Colonic mucosa (tissue), 4 donors: ENCODE data around the gene KATNAL1. TPM values are rescaled to one million over a fixed set of nuclear protein-coding genes. Genes with fewer than 3 reads are reported as not detected.

Experiments
- DNase-seq: peaks from one replicate; pipeline ENCODE4 v3.0.0-alpha.2; 2020
- H3K27ac ChIP-seq: fragments of 200-600 bp; one replicate; pipeline ENCODE4 v1.8.0; 2021
- H3K27me3 ChIP-seq: fragments of 200-600 bp; one replicate; pipeline ENCODE4 v1.8.0; 2021
- H3K36me3 ChIP-seq: fragments of 200-600 bp; one replicate; pipeline ENCODE4 v1.8.0; 2021
- H3K4me1 ChIP-seq: fragments of 200-600 bp; one replicate; pipeline ENCODE4 v1.8.0; 2021; ENCODE audit warnings: mild to moderate bottlenecking
- H3K4me3 ChIP-seq: fragments of 200-600 bp; one replicate; pipeline ENCODE4 v1.8.0; 2021
- H3K9ac ChIP-seq, 2 donors: one replicate each; pipeline ENCODE4 v1.7.0; 2013; ENCODE audit warnings: control low read depth in 2 of 2, low read depth in 2 of 2, low read length in 2 of 2
- H3K9me3 ChIP-seq: fragments of 200-600 bp; one replicate; pipeline ENCODE4 v1.8.0; 2021
- intact Hi-C: fragments of 100-400 bp; cut with DNase I; formaldehyde crosslinking; loops from one replicate; pipeline ENCODE4 v1.14.1; 2022
- total RNA-seq, 2 donors: library from RNA; stranded (reverse); fragmentation: NEBNext Ultra II Directional in 1 of 2; extraction: Animal tissue kit (Norgen Biotek cat#: 25700) in 1 of 2; gene quantifications; one replicate each; pipeline ENCODE4 v1.2.1, GENCODE V29; 2021
- TF ChIP-seq, protein P1 (sequence below): fragments of 200-600 bp; IDR thresholded peaks from one replicate; pipeline ENCODE4 v1.8.0; 2022; ENCODE audit warnings: antibody characterized with exemption, mild to moderate bottlenecking
- donor health status: healthy.
- donor health status: DM: no; HTN: no; CAD: no.
- donor health status: DM: no; HTN: no; CAD: no.

The KATNAL1 gene
- total RNA-seq, 2 donors from 2014 or later, result 5.9 to 9.3 TPM

DNA sequence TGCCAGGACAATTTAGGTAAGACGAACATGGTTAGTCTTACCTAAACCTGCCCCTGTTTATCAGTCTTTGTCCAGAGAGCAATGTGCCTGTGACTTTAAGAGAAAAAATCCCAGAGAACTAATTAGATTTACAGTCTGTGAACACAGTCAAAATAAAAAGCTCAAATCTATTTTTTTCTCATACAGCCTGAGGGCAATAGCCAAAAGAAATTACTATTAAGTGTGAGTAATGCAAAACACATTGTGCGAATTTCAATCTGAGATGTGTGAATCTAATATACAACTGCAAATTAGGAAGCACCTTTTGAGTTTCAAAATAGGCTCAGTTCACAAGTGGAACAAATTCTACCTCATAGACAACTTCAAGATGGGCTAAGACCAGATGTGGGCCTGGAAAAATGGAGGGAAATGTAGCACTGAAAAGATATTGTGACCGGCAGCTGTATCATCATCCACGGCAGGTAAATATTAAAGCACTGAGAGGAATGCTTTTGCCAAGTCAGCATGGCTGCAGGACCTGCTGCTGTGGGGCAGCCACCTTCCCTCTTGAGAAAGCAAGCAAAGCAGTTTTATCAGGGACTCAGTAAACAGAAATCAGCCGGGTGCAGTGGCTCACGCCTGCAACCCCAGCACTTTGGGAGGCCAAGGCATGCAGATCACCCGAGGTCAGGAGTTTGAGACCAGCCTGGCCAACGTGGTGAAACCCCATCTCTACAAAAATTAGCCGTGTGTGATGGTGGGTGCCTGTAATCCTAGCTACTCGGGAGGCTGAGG, 114.8 kb downstream of the KATNAL1 start:
- intact Hi-C loops, result no loop called here
- H3K36me3 ChIP-seq, result no peaks in the 10 kb centered on the region
- no peaks in the 10 kb centered on the region for H3K9me3 ChIP-seq
- H3K27ac ChIP-seq, result no peak overlapping the region
- TF ChIP-seq, protein P1, sequence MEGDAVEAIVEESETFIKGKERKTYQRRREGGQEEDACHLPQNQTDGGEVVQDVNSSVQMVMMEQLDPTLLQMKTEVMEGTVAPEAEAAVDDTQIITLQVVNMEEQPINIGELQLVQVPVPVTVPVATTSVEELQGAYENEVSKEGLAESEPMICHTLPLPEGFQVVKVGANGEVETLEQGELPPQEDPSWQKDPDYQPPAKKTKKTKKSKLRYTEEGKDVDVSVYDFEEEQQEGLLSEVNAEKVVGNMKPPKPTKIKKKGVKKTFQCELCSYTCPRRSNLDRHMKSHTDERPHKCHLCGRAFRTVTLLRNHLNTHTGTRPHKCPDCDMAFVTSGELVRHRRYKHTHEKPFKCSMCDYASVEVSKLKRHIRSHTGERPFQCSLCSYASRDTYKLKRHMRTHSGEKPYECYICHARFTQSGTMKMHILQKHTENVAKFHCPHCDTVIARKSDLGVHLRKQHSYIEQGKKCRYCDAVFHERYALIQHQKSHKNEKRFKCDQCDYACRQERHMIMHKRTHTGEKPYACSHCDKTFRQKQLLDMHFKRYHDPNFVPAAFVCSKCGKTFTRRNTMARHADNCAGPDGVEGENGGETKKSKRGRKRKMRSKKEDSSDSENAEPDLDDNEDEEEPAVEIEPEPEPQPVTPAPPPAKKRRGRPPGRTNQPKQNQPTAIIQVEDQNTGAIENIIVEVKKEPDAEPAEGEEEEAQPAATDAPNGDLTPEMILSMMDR, result no peak
- no peaks in the 10 kb centered on the region for H3K4me1 ChIP-seq
- no peaks in the 10 kb centered on the region for H3K27me3 ChIP-seq
- no peak overlapping the region for H3K9ac ChIP-seq
- no peak overlapping the region for H3K4me3 ChIP-seq
- DNase-seq, result no peak

DNA sequence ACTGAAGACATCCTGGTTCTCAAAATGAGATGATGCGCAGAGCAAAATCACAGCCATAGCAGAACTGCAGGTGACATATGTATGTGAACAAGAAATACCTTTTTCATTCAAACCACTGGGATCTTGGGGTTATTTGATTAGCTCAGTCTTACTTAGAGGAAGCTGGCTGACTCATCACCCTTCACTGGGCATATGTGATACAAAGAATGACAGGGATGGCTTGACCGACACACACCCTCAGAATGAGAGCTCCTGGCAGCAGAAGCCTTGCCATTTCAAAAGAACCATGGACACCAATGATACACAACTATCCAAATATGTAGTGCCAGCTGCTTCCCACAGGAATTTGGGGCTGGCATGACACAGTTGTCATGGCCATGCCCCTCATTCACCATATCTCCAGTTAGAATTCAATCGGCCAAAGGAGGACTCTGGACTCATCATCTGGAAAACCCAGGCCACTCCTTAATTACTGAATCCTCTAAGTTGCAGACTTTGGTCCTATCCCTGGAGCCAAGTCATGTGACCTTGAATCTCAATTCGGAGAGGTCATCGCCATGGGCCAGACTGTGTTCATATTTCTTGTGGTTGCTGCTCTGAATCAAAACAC, 115.8 kb downstream of the KATNAL1 start:
- intact Hi-C loops, result no loop called here

DNA sequence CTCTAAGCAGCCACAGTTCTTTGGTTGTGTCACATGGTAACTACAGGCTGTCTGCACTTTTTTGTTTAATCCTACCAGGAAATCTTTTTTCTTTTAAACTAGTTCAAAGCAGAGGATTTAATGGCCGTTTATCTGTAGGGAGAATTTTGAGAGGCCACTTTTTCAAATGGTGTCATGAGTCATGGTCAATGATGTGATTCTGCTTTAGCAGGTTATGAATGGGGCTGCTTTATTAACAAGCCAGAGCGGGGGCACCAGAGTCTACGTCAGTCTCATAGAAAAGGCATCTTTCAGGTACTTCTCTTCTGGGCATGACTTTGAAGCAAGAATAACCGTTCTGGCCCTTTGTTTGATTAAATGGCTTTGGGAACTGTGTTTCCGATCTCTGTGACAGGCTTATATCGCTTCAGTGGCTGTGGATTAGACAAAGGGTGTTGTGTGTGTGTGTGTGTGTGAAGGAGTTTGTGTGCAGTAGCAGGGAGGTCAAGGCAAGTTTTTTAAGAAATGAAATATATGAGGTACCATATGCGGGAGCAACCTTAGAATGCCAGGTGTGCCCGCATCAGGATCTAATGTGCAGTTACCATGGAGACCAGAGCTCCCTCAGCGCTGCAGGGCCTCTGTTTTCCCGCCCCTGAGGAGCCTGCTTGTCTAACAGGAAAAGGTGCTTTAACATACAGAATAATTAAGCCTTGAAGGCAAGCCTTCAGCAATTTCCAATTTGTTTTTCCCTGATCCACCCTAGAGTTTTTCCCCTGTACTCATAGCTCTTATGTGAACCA, 120.5 kb downstream of the KATNAL1 start:
- DNase-seq, result no peak
- H3K36me3 ChIP-seq, result no peaks in the 10 kb centered on the region
- H3K27ac ChIP-seq, result no peak overlapping the region
- intact Hi-C loops, result no loop called here
- H3K27me3 ChIP-seq, result no peaks in the 10 kb centered on the region
- H3K4me3 ChIP-seq, result no peak overlapping the region
- H3K9ac ChIP-seq, result no peak overlapping the region
- no peaks in the 10 kb centered on the region for H3K4me1 ChIP-seq
- TF ChIP-seq, protein P1, result no peak
- H3K9me3 ChIP-seq, result no peaks in the 10 kb centered on the region

More for the DNA sequence above, 115.8 kb downstream of the KATNAL1 start:
- Histone ChIP-seq H3K4me1 (no peaks in the 10 kb centered on the region), H3K4me3 (no peak overlapping the region), H3K9ac (no peak overlapping the region), H3K9me3 (no peaks in the 10 kb centered on the region), H3K27ac (no peak overlapping the region), H3K27me3 (no peaks in the 10 kb centered on the region), H3K36me3 (no peaks in the 10 kb centered on the region)
- no peak for DNase-seq
- TF ChIP-seq, protein P1, result no peak

DNA sequence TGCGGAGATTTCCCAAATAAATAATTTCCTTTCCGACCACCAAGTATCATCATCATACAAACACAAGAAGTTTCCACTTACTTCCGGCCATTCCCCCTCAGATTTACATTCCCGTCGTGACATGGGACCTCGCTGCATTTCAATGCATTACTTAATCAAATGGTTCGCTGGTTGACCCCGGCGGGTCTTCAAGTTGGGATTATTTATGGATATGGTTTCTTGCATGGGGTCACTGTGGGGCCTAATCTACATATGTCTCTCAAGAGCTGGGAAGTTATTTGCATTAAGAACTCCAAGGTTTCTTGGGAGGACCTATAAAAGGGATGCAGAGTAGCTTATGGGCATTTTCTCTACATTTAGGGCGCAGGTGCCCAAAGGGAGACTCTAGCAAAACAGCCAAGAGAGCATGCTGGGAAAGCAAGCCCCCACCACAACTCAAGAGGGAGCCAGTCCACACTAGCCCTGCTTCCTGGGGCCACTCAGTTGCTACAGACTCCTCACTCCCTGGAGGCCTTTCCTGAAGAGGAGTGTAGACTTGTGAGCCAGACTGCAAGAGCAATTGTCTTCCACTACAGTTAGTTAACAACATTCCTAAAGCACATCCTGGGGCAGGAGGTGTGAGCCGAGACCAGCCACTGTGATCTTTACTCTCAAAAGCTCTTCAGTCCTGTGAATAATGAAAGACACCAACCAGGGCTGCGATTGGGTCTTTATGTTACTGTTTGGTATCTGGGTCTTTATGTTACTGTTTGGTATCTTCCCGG, 125.3 kb downstream of the KATNAL1 start:
- H3K27ac ChIP-seq, result no peak overlapping the region
- H3K36me3 ChIP-seq, result no peaks in the 10 kb centered on the region
- intact Hi-C loops, result no loop called here
- no peaks in the 10 kb centered on the region for H3K9me3 ChIP-seq
- no peak overlapping the region for H3K9ac ChIP-seq
- no peaks in the 10 kb centered on the region for H3K27me3 ChIP-seq
- H3K4me3 ChIP-seq, result no peak overlapping the region
- no peak for DNase-seq
- TF ChIP-seq, protein P1, result no peak
- no peaks in the 10 kb centered on the region for H3K4me1 ChIP-seq
